Activated naive CD8-positive, alpha-beta T cell treated with anti-CD3 and anti-CD28 coated beads, Interleukin-2, amount 50 U/mL, for 16 hours (primary cell): ENCODE measurements around the gene ARHGEF12.

Experiments used
- DNase-seq: peaks from one replicate; pipeline ENCODE4 v3.0.0-alpha.2; 2020; ENCODE audit warnings: low read depth, low spot score

ARHGEF12 gene

GRCh38 chr11:120536797-120537169, 200.6 kb downstream of the ARHGEF12 start:
- DNase-seq = no peak

DNA sequence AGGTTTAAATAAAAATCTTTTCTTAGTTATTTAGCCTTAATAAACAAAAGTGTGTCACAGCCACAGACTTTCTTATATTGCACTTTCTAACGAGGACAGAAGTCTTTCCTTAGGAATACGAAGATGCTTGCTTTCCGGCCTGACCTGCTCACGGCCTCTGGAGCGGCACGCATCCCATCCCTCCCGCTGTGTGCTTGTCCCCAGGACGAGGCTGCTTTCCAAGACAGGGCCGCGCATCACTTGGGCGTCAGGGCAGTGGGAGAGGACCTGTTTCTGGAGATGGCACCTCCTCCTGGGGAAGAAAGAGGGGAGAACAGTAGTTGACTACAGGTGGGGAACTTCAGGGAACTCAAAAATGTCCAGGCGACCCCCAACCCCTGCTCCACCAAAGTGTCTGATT, 201.8 kb downstream of the ARHGEF12 start:
- DNase-seq = no peak

GRCh38 chr11:120538707-120539106, 202.5 kb downstream of the ARHGEF12 start:
- no peak for DNase-seq
